ENCODE measurements around the gene NDUFA7.
"Not testable (repeated sequence)": the region's sequence is repeated elsewhere in the genome, so short reads cannot be mapped to it uniquely, and the experiment has no call there.

Gene NDUFA7

DNA sequence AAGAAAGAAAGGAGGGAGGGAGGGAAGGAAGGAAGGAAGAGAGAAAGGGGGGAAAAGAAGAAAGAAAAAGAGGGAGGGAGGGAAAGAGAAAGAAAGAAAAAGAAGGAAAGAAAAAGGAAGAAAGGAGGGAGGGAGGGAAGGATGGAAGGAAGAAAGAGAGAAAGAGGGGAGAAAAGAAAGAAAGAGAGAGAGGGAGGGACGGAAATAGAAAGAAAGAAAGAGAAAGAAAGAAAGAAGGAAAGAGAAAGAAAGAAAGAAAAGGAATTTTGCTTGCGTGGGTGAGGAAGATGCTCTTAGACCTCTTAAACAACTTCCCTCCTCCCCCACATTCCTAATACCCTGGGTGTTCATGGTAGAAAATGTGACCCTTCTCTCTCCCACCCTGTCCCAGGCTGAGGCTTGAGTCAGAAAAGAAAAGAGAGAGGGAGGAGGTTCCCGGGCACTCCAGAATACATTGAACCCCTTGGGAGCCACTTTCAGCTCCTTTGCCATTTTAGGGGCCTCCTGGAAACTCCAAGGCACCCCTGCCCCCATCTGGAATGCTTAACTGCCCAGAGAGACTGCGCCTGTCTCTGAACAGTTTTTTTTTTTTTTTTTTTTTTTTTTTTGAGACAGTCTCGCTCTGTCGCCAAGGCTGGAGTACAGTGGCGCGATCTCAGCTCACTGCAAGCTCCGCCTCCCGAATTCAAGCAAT lies 31.1 kb upstream of the NDUFA7 start:
- no peak for TF ChIP-seq ZNF274 (IDR thresholded peaks at IDR 0.05; ENCODE audit: low read depth, low read length)
- H3K4me3 ChIP-seq (ENCODE audit: low read length): no peak overlapping the region

DNA sequence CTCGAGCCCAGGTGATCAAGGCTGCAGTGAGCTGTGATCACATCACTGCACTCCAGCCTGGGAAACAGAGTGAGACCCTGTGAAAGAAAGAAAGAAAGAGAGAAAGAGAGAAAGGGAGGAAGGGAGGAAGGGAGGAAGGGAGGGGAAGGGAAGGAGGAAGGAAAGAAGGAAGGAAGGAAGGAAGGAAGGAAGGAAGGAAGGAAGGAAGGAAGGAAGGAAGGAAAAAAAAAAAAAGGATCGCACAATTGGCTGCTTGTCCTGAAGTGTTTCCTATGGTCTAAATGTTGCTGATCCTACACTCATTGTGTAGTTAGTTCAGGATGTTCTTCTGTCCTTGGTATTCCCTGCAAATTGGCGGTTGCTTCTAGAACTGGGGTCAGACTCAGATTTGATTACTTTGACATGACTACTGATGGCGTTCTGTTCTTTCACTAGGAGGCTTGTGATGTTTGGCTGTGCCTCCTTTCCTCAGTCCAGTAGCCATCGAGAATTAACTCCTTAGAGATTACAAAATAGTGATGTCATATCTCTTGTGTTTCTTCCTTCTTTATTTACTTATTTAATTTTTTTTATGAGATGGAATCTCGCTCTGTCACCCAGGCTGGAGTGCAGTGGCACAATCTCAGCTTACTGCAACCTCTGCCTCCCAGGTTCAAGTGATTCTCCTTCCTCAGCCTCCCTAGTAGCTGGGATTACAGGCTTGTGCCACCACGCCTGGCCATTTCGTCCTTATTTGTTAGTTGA lies 28.6 kb upstream of the NDUFA7 start:
- H3K4me3 ChIP-seq (ENCODE audit: low read length): not testable (repeated sequence)

DNA sequence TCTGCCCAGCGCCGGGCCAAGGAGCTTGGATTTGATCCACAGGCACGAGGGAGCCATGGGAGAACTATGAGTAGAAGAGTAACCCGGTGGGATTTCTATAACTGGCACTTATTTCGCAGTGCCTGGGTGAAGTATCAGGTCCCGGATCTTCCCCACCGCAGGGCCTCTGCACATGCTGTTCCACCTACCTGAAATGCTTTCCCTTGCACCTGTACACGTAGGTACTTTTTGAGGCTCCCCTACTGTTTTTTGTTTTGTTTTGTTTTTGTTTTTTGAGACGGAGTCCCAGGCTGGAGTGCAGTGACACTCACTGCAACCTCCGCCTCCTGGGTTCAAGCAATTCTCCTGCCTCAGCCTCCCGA lies 22.3 kb upstream of the NDUFA7 start:
- H3K4me3 ChIP-seq (ENCODE audit: low read length): no peak overlapping the region
- TF ChIP-seq ZNF274 (IDR thresholded peaks at IDR 0.05; ENCODE audit: low read depth, low read length): no peak

DNA sequence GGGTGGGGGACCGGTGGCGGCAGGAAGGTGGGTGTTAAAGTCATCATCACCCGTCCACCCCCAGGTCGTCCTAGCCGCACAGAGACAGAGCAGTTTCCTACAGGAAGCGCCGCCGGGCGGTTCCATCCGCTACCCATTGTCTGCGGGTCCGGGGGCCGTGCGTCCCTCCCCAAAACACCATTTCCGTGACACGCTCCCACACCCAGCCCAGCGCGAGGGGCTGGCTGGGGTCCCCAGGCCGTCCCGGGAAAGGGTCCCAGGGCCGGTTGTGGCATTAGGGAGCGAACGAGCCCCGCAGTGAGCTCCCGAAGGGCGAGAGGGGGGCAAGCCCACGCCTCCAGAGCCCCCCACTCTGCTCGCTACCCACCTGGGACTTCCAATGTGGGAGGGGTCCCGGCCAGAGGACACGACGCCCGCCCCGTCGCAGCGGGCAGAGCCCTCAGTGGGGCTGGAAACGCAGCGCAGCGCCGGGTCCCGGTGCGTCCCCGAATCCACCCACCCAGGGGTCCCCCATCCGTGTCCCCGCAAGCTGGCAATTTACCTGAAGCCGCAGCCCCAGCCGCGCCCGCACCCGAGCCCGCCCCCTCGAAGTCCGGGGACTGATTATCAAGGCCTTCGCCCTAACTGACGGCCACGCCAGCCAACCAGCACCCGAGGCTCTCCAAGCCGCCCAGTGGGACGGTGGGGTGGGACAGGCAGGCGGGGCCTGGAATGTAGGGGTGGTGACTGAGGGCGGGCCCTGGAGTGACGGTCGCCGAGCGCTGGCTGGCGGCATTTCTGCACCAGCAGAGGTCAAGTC lies 21.7 kb upstream of the NDUFA7 start, which contains the start of gene KANK3:
Gene KANK3, minus strand, starts transcription at position 579 of the 799 bp plus-strand sequence. CDS start 5,434 bp downstream, outside the sequence.
- TF ChIP-seq ZNF274 (IDR thresholded peaks at IDR 0.05; ENCODE audit: low read depth, low read length): no peak
- peak within 1 kb of the TSS; percentile 38; the same call in 1 of the 2 replicates for H3K4me3 ChIP-seq (ENCODE audit: low read length)

DNA sequence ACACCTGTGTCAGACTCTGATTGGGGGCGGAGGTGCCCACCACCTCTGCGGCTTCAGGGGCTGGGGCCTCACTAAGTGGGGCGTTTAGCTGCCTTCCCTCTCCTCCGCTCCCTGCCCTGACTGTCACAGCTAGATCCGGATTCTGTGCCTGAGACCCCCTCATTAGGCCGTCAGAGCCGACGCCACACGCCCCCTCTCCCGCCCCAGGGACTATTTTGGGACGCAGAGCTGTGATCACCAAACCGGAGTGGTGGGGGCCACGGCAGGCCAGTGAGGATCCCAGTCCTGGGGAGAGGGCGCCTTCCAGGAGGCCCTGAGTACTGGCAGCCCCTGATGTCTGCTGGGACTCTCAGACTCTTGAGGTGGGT lies 21.1 kb upstream of the NDUFA7 start:
- H3K4me3 ChIP-seq (ENCODE audit: low read length): no peak overlapping the region
- no peak for TF ChIP-seq ZNF274 (IDR thresholded peaks at IDR 0.05; ENCODE audit: low read depth, low read length)

DNA sequence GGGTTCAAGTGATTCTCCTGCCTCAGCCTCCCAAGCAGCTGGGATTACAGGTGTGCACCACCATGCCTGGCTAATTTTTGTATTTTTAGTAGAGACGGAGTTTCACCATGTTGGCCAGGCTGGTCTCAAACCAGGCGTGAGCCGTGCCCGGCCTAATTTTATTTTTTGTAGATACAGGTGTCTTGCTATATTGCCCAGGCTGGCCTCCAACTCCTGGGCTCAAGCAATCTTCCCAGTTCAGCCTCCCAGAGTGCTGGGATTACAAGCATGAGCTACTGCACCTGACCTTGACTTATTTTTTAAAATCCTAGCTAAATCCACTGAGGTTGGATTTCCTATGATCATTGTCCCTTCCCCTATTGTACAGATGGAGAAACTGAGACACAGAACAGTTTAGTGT lies 20.3 kb upstream of the NDUFA7 start:
- not testable (repeated sequence) for H3K4me3 ChIP-seq (ENCODE audit: low read length)

DNA sequence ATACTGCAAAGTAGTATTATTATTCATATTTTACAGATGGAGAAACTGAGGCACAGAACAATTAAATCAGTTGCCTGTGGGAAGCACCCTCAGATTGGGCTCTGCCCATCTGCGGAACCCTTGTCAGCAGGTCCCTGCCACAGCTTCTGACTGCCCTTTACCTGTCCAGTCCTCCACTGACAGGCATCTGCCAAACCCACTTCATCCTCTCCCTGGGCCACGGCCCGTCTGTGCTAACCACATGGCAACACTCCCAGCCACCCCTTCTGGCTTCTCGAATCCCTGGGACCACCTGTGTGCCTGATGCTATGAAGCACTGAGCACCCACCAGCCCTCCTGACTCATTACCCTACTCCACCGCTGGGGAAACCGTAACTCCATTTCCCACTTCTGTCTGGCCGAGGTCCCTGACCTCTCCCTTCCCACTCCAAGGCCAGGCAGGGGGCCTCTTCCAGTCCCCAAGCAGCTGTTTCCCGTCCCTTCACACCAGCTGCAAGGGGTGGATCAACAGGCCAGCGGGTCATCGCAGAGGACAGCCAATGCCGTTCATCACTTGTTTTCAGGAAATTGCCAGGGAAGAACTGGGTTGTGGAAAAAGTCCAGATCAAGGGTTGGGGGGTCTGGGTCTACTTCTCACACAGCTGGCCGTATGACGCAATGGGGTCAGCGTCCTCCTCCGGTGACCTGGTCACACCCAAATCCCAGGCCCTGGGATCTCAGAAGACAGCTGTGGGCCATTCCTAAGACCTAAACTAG lies 19.3 kb upstream of the NDUFA7 start:
- no peak overlapping the region for H3K4me3 ChIP-seq (ENCODE audit: low read length)
- no peak for TF ChIP-seq ZNF274 (IDR thresholded peaks at IDR 0.05; ENCODE audit: low read depth, low read length)

DNA sequence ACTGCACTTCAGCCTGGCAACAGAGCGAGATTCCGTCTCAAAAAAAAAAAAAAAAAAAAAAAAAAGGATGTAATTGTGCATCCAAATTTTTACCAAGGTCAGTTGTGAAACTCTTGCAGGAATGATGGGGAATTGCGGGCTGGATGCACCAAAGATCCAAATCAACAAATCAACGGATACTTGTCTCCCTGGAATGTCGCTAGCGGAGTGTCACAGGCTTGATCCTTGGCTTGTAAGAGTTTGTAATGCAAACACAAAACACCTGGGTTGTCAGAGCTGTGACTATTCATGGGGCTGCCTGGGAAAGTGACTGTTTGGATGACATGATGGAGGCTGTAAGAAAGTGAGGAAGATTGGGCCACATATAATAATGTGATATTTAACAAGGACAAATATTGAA lies 17.7 kb upstream of the NDUFA7 start:
- H3K4me3 ChIP-seq (ENCODE audit: low read length): no peak overlapping the region
- TF ChIP-seq ZNF274 (IDR thresholded peaks at IDR 0.05; ENCODE audit: low read depth, low read length): no peak

DNA sequence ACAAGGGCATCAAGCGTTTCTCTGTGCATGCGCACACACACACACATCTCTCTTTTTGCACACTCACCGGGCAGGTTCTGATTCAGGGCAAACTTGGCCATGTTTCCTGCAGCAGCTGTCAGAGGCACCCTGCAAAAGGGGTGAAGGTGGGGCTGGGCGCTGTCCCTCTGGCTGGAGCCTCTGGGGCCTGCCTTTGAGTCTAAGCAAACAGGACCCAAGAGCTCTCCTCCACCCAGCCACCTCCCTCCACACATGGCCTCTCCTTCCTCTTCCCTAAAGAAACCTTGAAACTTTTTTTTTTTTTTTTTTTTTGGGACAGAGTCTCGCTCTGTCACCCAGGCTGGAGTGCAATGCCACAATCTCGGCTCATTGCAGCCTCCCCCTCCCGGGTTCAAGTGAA lies 16.6 kb upstream of the NDUFA7 start:
- no peak for TF ChIP-seq ZNF274 (IDR thresholded peaks at IDR 0.05; ENCODE audit: low read depth, low read length)
- no peak overlapping the region for H3K4me3 ChIP-seq (ENCODE audit: low read length)

DNA sequence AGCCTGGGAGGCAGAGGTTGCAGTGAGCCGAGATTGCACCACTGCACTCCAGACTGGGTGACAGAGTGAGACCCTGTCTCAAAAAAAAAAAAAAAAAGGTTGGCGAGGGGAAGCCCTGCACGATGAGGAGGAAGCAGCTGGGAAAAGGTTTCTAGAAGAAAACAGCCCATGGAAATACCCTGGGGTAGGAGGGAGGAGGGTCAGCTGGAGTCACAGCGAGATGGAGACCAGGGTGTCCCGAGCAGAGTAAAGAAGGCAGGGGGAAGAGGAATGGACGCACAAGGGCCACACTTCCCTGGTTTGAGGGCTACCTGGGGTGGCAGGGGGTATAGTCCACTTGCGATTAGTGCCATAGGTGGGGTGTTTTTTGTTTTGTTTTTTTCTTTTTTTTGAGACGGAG lies 15.5 kb upstream of the NDUFA7 start:
- TF ChIP-seq ZNF274 (IDR thresholded peaks at IDR 0.05; ENCODE audit: low read depth, low read length): no peak
- H3K4me3 ChIP-seq (ENCODE audit: low read length): no peak overlapping the region

DNA sequence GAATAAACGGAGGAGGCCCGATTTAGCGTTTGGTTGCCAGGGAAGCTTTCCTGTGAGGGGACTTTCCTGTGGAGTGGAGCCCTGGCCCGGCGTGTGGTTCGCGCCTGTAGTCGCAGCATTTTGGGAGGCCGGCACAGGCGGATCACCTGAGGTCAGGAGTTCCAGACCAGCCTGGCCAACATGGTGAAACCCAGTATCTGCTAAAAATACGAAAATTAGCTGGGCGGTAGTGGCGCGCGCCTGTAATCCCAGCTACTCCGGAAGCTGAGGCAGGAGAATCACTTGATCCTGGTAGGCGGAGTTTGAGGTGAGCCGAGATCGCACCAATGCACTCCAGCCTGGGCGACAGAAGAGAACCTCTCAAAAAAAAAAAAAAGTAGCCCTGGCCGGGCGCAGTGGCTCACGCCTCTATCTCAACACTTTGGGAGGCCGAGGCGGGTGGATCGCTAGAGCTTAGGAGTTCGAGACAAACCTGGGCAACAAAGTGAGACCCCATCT lies 14.9 kb upstream of the NDUFA7 start:
- no peak overlapping the region for H3K4me3 ChIP-seq (ENCODE audit: low read length)
- TF ChIP-seq ZNF274 (IDR thresholded peaks at IDR 0.05; ENCODE audit: low read depth, low read length): no peak

DNA sequence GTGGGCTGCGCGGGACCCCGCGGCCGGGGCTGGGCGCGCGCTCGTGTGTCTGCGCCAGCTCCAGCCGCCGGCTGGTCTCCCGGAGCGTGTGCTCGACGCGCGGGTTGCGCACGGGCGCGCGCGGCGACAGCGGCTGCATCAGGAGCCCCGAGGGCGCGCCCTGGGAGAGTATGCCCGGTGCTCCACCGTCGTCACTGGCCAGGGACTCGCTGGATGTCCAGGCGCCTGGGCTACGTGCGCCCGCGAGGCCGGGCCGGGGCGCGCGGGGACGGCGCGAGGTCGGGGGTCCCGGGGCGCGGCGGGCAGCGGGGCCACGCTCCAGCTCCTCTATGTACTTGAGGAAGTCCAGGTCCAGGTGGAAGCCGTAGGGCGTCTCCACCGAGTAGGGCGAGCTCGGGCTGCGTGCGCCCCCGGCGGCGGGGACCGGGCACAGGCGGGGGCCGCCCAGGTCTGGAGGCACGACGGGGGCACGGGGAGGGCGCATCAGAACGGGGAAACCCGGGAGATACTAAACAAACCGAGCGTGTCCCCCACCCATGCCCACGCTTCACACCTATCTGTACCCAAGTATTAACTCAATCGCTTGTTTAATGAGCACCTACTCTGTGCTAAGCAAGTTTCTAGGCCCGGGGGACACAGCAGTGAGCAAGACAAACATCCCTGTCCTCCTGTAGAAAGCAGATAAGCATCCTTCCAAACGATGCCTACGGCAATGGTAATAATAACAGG lies 14.3 kb upstream of the NDUFA7 start:
- peak overlapping the region; percentile 42; the same call in 1 of the 2 replicates for H3K4me3 ChIP-seq (ENCODE audit: low read length)
- TF ChIP-seq ZNF274 (IDR thresholded peaks at IDR 0.05; ENCODE audit: low read depth, low read length): no peak

Data from GM08714 (cell line).